SK-N-SH treated with all-trans-retinoic acid at 6 μM for 48 hours (cell line): ENCODE data around the gene EYA4.

ENCODE experiments used
- ATAC-seq: fragments of 200-7000 bp; cut with Tn5 transposase; 3 replicates; pipeline ENCODE4 v1.9.1; 2020; ENCODE audit warnings: mild to moderate bottlenecking, moderate library complexity
- ARNTL ChIP-seq: fragments of 450-650 bp; formaldehyde crosslinking; IDR thresholded peaks from 2 replicates; pipeline ENCODE4 v1.5.0; 2020; ENCODE audit warnings: low read depth, mild to moderate bottlenecking, moderate library complexity, borderline replicate concordance
- CREB5 ChIP-seq: fragments of 250-450 bp; sonication (Bioruptor Pico); IDR thresholded peaks from 2 replicates; pipeline ENCODE4 v1.5.1; 2020; ENCODE audit warnings: low read depth, mild to moderate bottlenecking, moderate library complexity
- CSDC2 ChIP-seq: fragments of 250-450 bp; sonication (Bioruptor Pico); IDR thresholded peaks from 2 replicates; pipeline ENCODE4 v1.5.0; 2020; ENCODE audit warnings: mild to moderate bottlenecking, moderate library complexity
- CSRNP3 ChIP-seq: fragments of 250-450 bp; sonication (Bioruptor Pico); IDR thresholded peaks from 2 replicates; pipeline ENCODE4 v1.5.1; 2021; ENCODE audit warnings: mild to moderate bottlenecking, moderate library complexity
- ESRRG ChIP-seq: fragments of 250-450 bp; sonication (Bioruptor Pico); IDR thresholded peaks from 2 replicates; pipeline ENCODE4 v1.6.1; 2021; ENCODE audit warnings: mild to moderate bottlenecking
- SNAI2 ChIP-seq: fragments of 250-450 bp; sonication (Bioruptor Pico); IDR thresholded peaks from 2 replicates; pipeline ENCODE4 v1.5.0; 2020; ENCODE audit warnings: mild to moderate bottlenecking, moderate library complexity
- TCF4 ChIP-seq: fragments of 250-450 bp; sonication (Bioruptor Pico); IDR thresholded peaks from 2 replicates; pipeline ENCODE4 v1.8.0; 2021; ENCODE audit warnings: mild to moderate bottlenecking, moderate library complexity, borderline replicate concordance
- TSHZ2 ChIP-seq: fragments of 250-450 bp; sonication (Bioruptor Pico); IDR thresholded peaks from 2 replicates; pipeline ENCODE4 v1.5.0; 2020; ENCODE audit warnings: mild to moderate bottlenecking, moderate library complexity
- ZC3H10 ChIP-seq: fragments of 250-450 bp; sonication (Bioruptor Pico); IDR thresholded peaks from 2 replicates; pipeline ENCODE4 v1.5.1; 2021; ENCODE audit warnings: mild to moderate bottlenecking, moderate library complexity
- ZFP3 ChIP-seq: fragments of 250-450 bp; sonication (Bioruptor Pico); IDR thresholded peaks from 2 replicates; pipeline ENCODE4 v1.5.0; 2020; ENCODE audit warnings: mild to moderate bottlenecking, moderate library complexity
- ZNF70 ChIP-seq: fragments of 450-650 bp; formaldehyde crosslinking; IDR thresholded peaks from 2 replicates; pipeline ENCODE4 v1.5.0; 2020; ENCODE audit warnings: mild to moderate bottlenecking, moderate library complexity

EYA4 gene

GRCh38 chr6:133577851-133578250 lies 336.7 kb downstream of the EYA4 start:
- TF ChIP-seq CSDC2 (no peak), ZNF70 (CRISPR knock-in tag) (no peak), ZFP3 (no peak), TCF4 (CRISPR knock-in tag) (no peak), CSRNP3 (no peak), ARNTL (CRISPR knock-in tag) (no peak), SNAI2 (no peak), TSHZ2 (no peak), CREB5 (no peak), ZC3H10 (CRISPR knock-in tag) (no peak), ESRRG (CRISPR knock-in tag) (no peak)
- ATAC-seq: no peak
